SK-N-SH (cell line): Measurements from ENCODE around the gene CREB5.

Source experiments
- CHD2 ChIP-seq: fragments of 150-350 bp; IDR thresholded peaks from 2 replicates; pipeline ENCODE4 v1.6.1; 2018; ENCODE audit warnings: low read length; ENCODE audit not compliant: partially characterized antibody
- CTCF ChIP-seq: fragments of 200-600 bp; sonication (generic); IDR thresholded peaks from 2 replicates; pipeline ENCODE4 v1.6.1; 2017; ENCODE audit warnings: antibody characterized with exemption, mild to moderate bottlenecking, moderate library complexity
- FOXJ3 ChIP-seq: sonication (generic); formaldehyde crosslinking; IDR thresholded peaks from 2 replicates; pipeline ENCODE4 v1.5.1; 2020; ENCODE audit warnings: mild to moderate bottlenecking, missing genetic modification reagents
- FOXM1 ChIP-seq: IDR thresholded peaks from 2 replicates; pipeline ENCODE4 v1.4.0; 2012; ENCODE audit warnings: low read depth, mild to moderate bottlenecking
- RAD21 ChIP-seq: IDR thresholded peaks from 2 replicates; pipeline ENCODE4 v1.6.1; 2012; ENCODE audit warnings: mild to moderate bottlenecking, low read length
- YY1 ChIP-seq: IDR thresholded peaks from 2 replicates; pipeline ENCODE4 v1.4.0; 2012; ENCODE audit warnings: low read depth, mild to moderate bottlenecking
- TF ChIP-seq, protein P1 (sequence below): IDR thresholded peaks from 2 replicates; pipeline ENCODE4 v1.4.0; 2012; ENCODE audit warnings: low read depth
- TF ChIP-seq, protein P2 (sequence below): IDR thresholded peaks from 2 replicates; pipeline ENCODE4 v1.6.1; 2012; ENCODE audit warnings: mild to moderate bottlenecking, low read depth, low read length, moderate library complexity

- TF ChIP-seq, protein P1, sequence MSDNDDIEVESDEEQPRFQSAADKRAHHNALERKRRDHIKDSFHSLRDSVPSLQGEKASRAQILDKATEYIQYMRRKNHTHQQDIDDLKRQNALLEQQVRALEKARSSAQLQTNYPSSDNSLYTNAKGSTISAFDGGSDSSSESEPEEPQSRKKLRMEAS, result no peak
- TF ChIP-seq CHD2 (no peak), FOXJ3 (CRISPR knock-in tag) (no peak), CTCF (no peak), YY1 (no peak), FOXM1 (no peak), RAD21 (no peak)
- TF ChIP-seq, protein P2, sequence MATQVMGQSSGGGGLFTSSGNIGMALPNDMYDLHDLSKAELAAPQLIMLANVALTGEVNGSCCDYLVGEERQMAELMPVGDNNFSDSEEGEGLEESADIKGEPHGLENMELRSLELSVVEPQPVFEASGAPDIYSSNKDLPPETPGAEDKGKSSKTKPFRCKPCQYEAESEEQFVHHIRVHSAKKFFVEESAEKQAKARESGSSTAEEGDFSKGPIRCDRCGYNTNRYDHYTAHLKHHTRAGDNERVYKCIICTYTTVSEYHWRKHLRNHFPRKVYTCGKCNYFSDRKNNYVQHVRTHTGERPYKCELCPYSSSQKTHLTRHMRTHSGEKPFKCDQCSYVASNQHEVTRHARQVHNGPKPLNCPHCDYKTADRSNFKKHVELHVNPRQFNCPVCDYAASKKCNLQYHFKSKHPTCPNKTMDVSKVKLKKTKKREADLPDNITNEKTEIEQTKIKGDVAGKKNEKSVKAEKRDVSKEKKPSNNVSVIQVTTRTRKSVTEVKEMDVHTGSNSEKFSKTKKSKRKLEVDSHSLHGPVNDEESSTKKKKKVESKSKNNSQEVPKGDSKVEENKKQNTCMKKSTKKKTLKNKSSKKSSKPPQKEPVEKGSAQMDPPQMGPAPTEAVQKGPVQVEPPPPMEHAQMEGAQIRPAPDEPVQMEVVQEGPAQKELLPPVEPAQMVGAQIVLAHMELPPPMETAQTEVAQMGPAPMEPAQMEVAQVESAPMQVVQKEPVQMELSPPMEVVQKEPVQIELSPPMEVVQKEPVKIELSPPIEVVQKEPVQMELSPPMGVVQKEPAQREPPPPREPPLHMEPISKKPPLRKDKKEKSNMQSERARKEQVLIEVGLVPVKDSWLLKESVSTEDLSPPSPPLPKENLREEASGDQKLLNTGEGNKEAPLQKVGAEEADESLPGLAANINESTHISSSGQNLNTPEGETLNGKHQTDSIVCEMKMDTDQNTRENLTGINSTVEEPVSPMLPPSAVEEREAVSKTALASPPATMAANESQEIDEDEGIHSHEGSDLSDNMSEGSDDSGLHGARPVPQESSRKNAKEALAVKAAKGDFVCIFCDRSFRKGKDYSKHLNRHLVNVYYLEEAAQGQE, result no peak
Measured at GRCh38 chr7:28645866-28646265, 233.5 kb downstream of the CREB5 start.
